Measurements from ENCODE around the gene GSTM3.

GSTM3 gene

DNA sequence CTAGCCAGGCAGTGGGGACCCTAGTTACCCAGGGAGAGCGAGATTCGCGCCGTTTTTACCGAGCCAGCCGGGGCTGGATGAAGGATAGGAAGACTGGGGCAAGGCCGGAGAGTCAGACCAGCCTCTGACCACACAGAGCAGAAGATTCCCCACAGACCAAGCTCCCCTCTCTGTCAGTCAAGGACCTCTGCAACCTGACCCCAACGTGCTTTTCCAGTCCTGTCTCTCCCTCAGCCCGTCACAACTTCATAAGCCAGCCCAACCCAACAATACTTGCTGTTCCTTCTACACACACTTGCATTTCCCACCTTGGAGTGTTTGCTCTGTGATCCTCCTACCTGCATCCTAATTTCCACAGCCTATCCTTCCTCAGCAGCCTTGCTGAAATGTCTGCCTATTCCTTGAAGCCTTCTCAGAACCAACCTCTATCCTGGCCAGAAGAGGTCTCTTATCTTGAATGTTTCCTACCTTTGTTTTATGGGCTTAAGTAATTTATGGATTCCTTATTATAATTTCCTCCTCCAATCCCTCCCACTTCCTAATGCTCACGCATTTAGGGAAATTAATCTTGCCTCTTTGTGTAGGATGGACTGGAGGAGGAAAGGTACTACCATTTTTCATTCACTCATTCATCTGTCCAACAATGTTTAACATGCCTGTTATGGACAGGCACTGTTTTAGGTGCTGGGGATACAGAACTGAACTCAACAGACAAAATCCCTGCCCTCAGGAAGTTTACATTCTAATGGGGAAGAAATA lies at the start of gene GSTM3:
GSTM3 (minus strand) TSS at position 424 of the 759 bp plus-strand sequence. CDS start 751 bp downstream, outside the sequence.
- no peak for TF ChIP-seq CTCF (IDR thresholded peaks at IDR 0.05)

DNA sequence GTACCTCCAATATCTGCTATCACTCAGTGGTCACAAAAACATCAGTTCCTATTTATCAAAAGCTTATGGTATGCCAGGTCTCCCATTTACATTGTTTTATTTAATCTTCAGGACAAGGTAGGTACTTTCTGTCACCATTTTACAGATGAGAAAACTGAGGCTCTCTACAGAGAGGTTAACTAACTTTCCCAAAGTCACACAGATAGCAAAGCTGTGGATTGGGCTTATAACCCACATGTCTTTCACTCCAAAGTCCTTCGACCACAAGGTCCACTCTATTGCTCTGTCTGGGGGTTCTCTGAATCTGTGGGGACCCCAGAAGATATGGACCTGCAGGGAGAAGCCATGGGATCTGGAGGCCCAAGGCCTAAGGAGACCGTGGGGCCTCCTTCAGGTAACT lies 49.5 kb upstream of the GSTM3 start:
- no peak for TF ChIP-seq CTCF (IDR thresholded peaks at IDR 0.05)

- TF ChIP-seq CTCF (IDR thresholded peaks at IDR 0.05) = no peak
Observed at GRCh38 chr1:109789551-109790180, 48.8 kb upstream of the GSTM3 start.

- TF ChIP-seq CTCF (IDR thresholded peaks at IDR 0.05) = no peak
Observed at GRCh38 chr1:109788695-109789521, 48.1 kb upstream of the GSTM3 start.

GRCh38 chr1:109787845-109788601 lies 47.2 kb upstream of the GSTM3 start:
- TF ChIP-seq CTCF (IDR thresholded peaks at IDR 0.05) = no peak

DNA sequence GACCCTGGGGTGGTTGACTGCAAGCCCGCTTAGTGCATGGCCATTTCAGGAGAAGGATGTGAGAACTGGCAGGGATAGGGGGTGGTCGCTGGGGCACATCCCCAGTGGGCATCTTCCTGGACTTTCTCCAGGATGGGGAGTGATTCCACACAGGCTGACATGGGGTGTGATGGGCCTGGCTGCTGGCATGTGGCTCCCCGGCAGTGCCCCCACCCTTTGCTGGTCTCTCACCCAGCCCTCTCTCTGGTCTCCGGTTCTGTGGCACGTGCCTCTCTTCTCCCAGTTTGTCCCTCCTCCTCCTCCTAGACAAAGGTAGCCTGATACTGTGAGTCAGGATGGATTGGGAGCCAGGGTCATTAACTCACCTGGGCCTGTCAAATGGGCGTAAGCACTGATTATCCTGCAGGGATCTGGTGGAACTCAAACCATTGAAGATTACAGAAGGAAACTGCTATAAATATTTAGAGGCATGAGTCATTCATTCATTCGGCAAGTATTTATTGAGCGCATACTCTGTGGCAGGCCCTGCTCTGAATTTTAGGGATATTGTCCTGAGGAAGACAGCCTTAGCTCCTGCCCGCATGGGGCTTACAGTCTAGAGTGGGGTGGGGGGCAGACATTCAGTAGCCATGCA lies 46.5 kb upstream of the GSTM3 start:
- no peak for TF ChIP-seq CTCF (IDR thresholded peaks at IDR 0.05)
